Loucy (cell line): Measurements from ENCODE around the gene STAC.

Source experiments
- EZH2phosphoT487 ChIP-seq: fragments of 200-600 bp; IDR thresholded peaks from 2 replicates; pipeline ENCODE4 v1.6.1; 2018; ENCODE audit warnings: antibody characterized with exemption, mild to moderate bottlenecking, moderate library complexity, borderline replicate concordance
- TF ChIP-seq, protein P1 (sequence below): fragments of 200-600 bp; sonication (generic); conservative IDR thresholded peaks from 2 replicates; pipeline ENCODE4 v1.5.1; 2014; ENCODE audit warnings: mild to moderate bottlenecking, antibody characterized with exemption, low read length

DNA sequence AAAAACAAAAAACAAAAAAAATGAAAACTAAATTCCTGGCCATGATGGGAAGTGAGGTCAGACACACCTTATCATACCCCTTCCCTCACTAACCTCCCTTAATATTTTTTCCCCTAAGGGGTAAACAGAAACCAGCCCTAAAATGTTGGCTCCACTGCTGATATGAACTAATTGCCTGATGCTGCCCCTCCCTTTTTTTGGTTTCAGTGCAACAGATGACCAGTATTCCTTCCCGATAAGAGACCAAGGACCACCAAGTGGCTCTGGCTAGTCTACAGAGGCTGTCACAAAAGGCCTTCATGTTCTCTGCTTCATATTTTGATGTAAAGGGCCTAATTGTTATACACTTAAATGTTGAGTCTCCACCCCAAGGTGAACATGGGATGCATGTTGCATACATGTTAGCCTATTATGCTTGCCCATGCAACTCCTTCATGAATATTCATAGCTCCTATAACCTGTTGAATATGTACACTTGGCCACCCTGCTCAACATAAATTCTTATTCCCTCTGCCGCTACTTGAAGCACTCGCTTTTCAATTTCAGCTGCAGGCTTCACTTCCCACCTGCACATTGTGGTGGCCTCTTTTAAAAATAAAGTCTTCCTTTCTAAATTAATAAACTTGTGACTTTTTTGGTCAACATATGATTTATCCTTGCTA, 12.3 kb upstream of the STAC start:
- TF ChIP-seq, protein P1, sequence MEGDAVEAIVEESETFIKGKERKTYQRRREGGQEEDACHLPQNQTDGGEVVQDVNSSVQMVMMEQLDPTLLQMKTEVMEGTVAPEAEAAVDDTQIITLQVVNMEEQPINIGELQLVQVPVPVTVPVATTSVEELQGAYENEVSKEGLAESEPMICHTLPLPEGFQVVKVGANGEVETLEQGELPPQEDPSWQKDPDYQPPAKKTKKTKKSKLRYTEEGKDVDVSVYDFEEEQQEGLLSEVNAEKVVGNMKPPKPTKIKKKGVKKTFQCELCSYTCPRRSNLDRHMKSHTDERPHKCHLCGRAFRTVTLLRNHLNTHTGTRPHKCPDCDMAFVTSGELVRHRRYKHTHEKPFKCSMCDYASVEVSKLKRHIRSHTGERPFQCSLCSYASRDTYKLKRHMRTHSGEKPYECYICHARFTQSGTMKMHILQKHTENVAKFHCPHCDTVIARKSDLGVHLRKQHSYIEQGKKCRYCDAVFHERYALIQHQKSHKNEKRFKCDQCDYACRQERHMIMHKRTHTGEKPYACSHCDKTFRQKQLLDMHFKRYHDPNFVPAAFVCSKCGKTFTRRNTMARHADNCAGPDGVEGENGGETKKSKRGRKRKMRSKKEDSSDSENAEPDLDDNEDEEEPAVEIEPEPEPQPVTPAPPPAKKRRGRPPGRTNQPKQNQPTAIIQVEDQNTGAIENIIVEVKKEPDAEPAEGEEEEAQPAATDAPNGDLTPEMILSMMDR, result no peak
- no peak for TF ChIP-seq EZH2phosphoT487
